HEK293T (cell line): Measurements from ENCODE around the gene NINJ2.

ENCODE experiments used
- ARNT ChIP-seq: fragments of 450-650 bp; IDR thresholded peaks from 2 replicates; pipeline ENCODE4 v1.6.1; 2017; ENCODE audit warnings: mild to moderate bottlenecking
- BHLHE40 ChIP-seq: fragments of 450-650 bp; IDR thresholded peaks from 2 replicates; pipeline ENCODE4 v1.6.1; 2016; ENCODE audit warnings: mild to moderate bottlenecking, moderate library complexity, borderline replicate concordance
- CTBP1 ChIP-seq: fragments of 450-650 bp; IDR thresholded peaks from 2 replicates; pipeline ENCODE4 v1.6.1; 2016; ENCODE audit warnings: borderline replicate concordance
- ELF4 ChIP-seq: fragments of 450-650 bp; IDR thresholded peaks from 2 replicates; pipeline ENCODE4 v1.6.1; 2017; ENCODE audit warnings: antibody characterized with exemption
- FOXA1 ChIP-seq: fragments of 450-650 bp; IDR thresholded peaks from 2 replicates; pipeline ENCODE4 v1.6.1; 2016; ENCODE audit warnings: mild to moderate bottlenecking
- FOXK2 ChIP-seq: fragments of 450-650 bp; IDR thresholded peaks from 2 replicates; pipeline ENCODE4 v1.6.1; 2016; ENCODE audit warnings: mild to moderate bottlenecking
- FOXM1 ChIP-seq: fragments of 450-650 bp; IDR thresholded peaks from 2 replicates; pipeline ENCODE4 v1.6.1; 2017; ENCODE audit warnings: mild to moderate bottlenecking, borderline replicate concordance
- HDGF ChIP-seq: fragments of 450-650 bp; IDR thresholded peaks from 2 replicates; pipeline ENCODE4 v1.6.1; 2017; ENCODE audit warnings: antibody characterized with exemption, borderline replicate concordance
- L3MBTL2 ChIP-seq: fragments of 450-650 bp; conservative IDR thresholded peaks from 2 replicates; pipeline ENCODE4 v1.6.1; 2016; ENCODE audit warnings: mild to moderate bottlenecking
- NFRKB ChIP-seq: fragments of 450-650 bp; IDR thresholded peaks from 2 replicates; pipeline ENCODE4 v1.6.1; 2016; ENCODE audit warnings: mild to moderate bottlenecking, moderate library complexity
- SP1 ChIP-seq: fragments of 450-650 bp; IDR thresholded peaks from 2 replicates; pipeline ENCODE4 v1.6.1; 2017
- SUZ12 ChIP-seq: fragments of 450-650 bp; IDR thresholded peaks from 2 replicates; pipeline ENCODE4 v1.6.1; 2016; ENCODE audit warnings: mild to moderate bottlenecking
- TARDBP ChIP-seq: fragments of 450-650 bp; IDR thresholded peaks from 2 replicates; pipeline ENCODE4 v1.6.1; 2016
- ZNF384 ChIP-seq: fragments of 450-650 bp; IDR thresholded peaks from 2 replicates; pipeline ENCODE4 v1.6.1; 2016

- TF ChIP-seq CTBP1 (no peak), SP1 (no peak), FOXM1 (no peak), FOXA1 (no peak), SUZ12 (no peak), ARNT (no peak), L3MBTL2 (no peak), ELF4 (no peak), FOXK2 (no peak), ZNF384 (no peak), HDGF (no peak), BHLHE40 (no peak), NFRKB (no peak), TARDBP (no peak)
Observed at GRCh38 chr12:532908-533565, 130.2 kb downstream of the NINJ2 start.
